Heart right ventricle (tissue), 16 donors: ENCODE data around the gene CCDC63. TPM values are rescaled to one million over a fixed set of nuclear protein-coding genes. Genes with fewer than 3 reads are reported as not detected.

ENCODE experiments used
- ATAC-seq, 8 donors: fragments of 200-7000 bp; cut with Tn5 transposase; one replicate each; pipeline ENCODE4 v1.9.1; 2020; ENCODE audit warnings: mild to moderate bottlenecking in 8 of 8, moderate library complexity in 8 of 8, moderate number of reproducible peaks in 1 of 8
- DNase-seq, 2 donors: peaks; one replicate each; pipeline ENCODE4 v3.0.0-alpha.2; 2020
- H3K27ac ChIP-seq, 10 donors: fragments of 200-600 bp; sonication (generic) in 2 of 10; one replicate each; pipeline versions ENCODE4 v1.5.0 to v1.8.0; 2020 to 2022; ENCODE audit warnings: mild to moderate bottlenecking in 3 of 10
- H3K27me3 ChIP-seq, 7 donors: fragments of 200-600 bp; one replicate each; pipeline ENCODE4 v1.8.0; 2021 to 2022; ENCODE audit warnings: mild to moderate bottlenecking in 2 of 7
- H3K36me3 ChIP-seq, 9 donors: fragments of 200-600 bp; sonication (generic) in 1 of 9; one replicate each; pipeline versions ENCODE4 v1.5.0 to v1.8.0; 2020 to 2022; ENCODE audit warnings: mild to moderate bottlenecking in 2 of 9
- H3K4me1 ChIP-seq, 9 donors: fragments of 200-600 bp; sonication (generic) in 1 of 9; one replicate each; pipeline versions ENCODE4 v1.5.0 to v1.8.0; 2020 to 2022; ENCODE audit warnings: mild to moderate bottlenecking in 4 of 9
- H3K4me3 ChIP-seq, 10 donors: fragments of 200-600 bp; sonication (generic) in 2 of 10; one replicate each; pipeline versions ENCODE4 v1.5.0 to v1.8.0; 2020 to 2022; ENCODE audit warnings: mild to moderate bottlenecking in 7 of 10, moderate library complexity in 2 of 10
- H3K9me3 ChIP-seq, 11 donors: fragments of 200-600 bp in 10 of 11; sonication (generic) in 2 of 11; one replicate each; pipeline versions ENCODE4 v1.5.0 to v1.8.0; 2013 to 2022; ENCODE audit warnings: mild to moderate bottlenecking in 2 of 11, control low read depth in 1 of 11, moderate library complexity in 1 of 11
- CTCF ChIP-seq, 9 donors: fragments of 200-600 bp; sonication (generic) in 2 of 9; IDR thresholded peaks; one replicate each; pipeline versions ENCODE4 v1.5.0 to v1.8.0; 2021 to 2022; ENCODE audit warnings: antibody characterized with exemption in 9 of 9, mild to moderate bottlenecking in 5 of 9, moderate library complexity in 1 of 9
- WGBS, 2 donors: extraction: QIAGEN DNeasy Blood & Tissue Kit; methylation state at CpG; one replicate each; pipeline ENCODE4 v1.1.7; 2013; ENCODE audit warnings: inconsistent platforms in 1 of 2; 5-methylcytosine and 5-hydroxymethylcytosine counted together
- intact Hi-C, 10 donors: fragments of 100-400 bp; cut with DNase I; formaldehyde crosslinking; loops; one replicate each; pipeline versions ENCODE4 v1.11.1 to v1.14.2; 2022
- polyA plus RNA-seq, 2 donors: library from polyadenylated mRNA; stranded (reverse); fragments of 200-250 nt; gene quantifications; one replicate each; pipeline ENCODE4 v1.2.3, GENCODE V29; 2013
- total RNA-seq, 10 donors: library from RNA; stranded (reverse); fragmentation: NEBNext Ultra II Directional in 3 of 10; extraction: Animal tissue kit (Norgen Biotek cat#: 25700) in 3 of 10; gene quantifications; one replicate each; pipeline versions ENCODE4 v1.2.1 to v1.2.4, GENCODE V29; 2021 to 2023
- donor health status: Arrhythmogenic right ventricular cardiomyopathy.
- donor health status: ischemic (EF 13 %, LVEDD 7.1; RV severe dilation, severe dysfunction).
- donor health status: healthy with polysubstance abuse.
- donor health status: DM: no; HTN: yes; CAD: no.
- donor health status: DM: no; HTN: no; CAD: no.
- donor health status: ischemic (EF 25% LVEDD 6.9; RV normal size, moderate dysfunction).
- donor health status: ischemic (EF 25% LVEDD 5.7; RV mildly dilated, moderate dysfunction).
- donor health status: healthy.
- donor health status: DM: yes; HTN: yes; CAD: no.
- donor health status: Ischemic cardiomyopathy.
- donor health status: ischemic (EF 35%, LVEDD 5.7; RV mildly dilated, moderate dysfunction).
- donor health status: nonischemic (EF 11% LVEDD 7.7; RV severe dilation, severe dysfunction).
- donor health status: DM: yes; HTN: yes; CAD: no.
- donor health status: PGD.
- donor health status: ischemic (EF 29% LVEDD 5.4; RV normal size, mild dysfunction).
- donor health status: nonischemic (EF 23%, LVEDD 6.1; RV moderate dilation, normal function).

The CCDC63 gene
- total and polyA plus RNA-seq, 12 donors, result not detected

- Histone ChIP-seq H3K9me3 (no peaks in the 10 kb centered on the region), H3K4me1 (no peaks in the 10 kb centered on the region), H3K4me3 (no peak overlapping the region), H3K27ac (no peak overlapping the region), H3K27me3 (no peaks in the 10 kb centered on the region), H3K36me3 (peaks cover 0 to 15% (median 0%) of the 10 kb centered on the region in 9 donors)
- intact Hi-C loops, result no loop called here
- WGBS, 2 donors, result 17 to 24% methylated on average over 3 of the region's 3 CpGs
- TF ChIP-seq CTCF (IDR thresholded peaks at IDR 0.05), result no peak
- DNase-seq (no peak), ATAC-seq (no peak)
Observed at GRCh38 chr12:110906083-110906482, 59.3 kb downstream of the CCDC63 start.

- intact Hi-C loops, result no loop called here
Observed at GRCh38 chr12:110906516-110906915, 59.7 kb downstream of the CCDC63 start.

GRCh38 chr12:110906985-110907384 is 60.2 kb downstream of the CCDC63 start:
- intact Hi-C loops, result no loop called here
- no peaks in the 10 kb centered on the region for H3K9me3 ChIP-seq
- no peaks in the 10 kb centered on the region for H3K4me1 ChIP-seq
- 56 to 59% methylated on average over 4 of the region's 4 CpGs for WGBS, 2 donors
- H3K27ac ChIP-seq, result peak overlapping the region in 1 of 10 donors; percentile 12
- H3K4me3 ChIP-seq, result no peak overlapping the region
- peaks cover 0 to 23% (median 0%) of the 10 kb centered on the region in 9 donors for H3K36me3 ChIP-seq
- DNase-seq, result no peak
- no peak for TF ChIP-seq CTCF (IDR thresholded peaks at IDR 0.05)
- peak in 4 of 8 donors; percentile 0 to 7 (median 4) for ATAC-seq
- H3K27me3 ChIP-seq, result no peaks in the 10 kb centered on the region

More at GRCh38 chr12:110906516-110906915, 59.7 kb downstream of the CCDC63 start:
- Histone ChIP-seq H3K27me3 (no peaks in the 10 kb centered on the region), H3K4me3 (no peak overlapping the region), H3K4me1 (no peaks in the 10 kb centered on the region), H3K36me3 (peaks cover 0 to 18% (median 0%) of the 10 kb centered on the region in 9 donors), H3K27ac (no peak overlapping the region), H3K9me3 (no peaks in the 10 kb centered on the region)
- TF ChIP-seq CTCF (IDR thresholded peaks at IDR 0.05), result no peak
- WGBS, 2 donors, result 58 to 59% methylated on average over 5 of the region's 5 CpGs
- DNase-seq (no peak), ATAC-seq (peak in 1 of 8 donors; percentile 4)

GRCh38 chr12:110907583-110907982 is 60.8 kb downstream of the CCDC63 start:
- Histone ChIP-seq H3K9me3 (no peaks in the 10 kb centered on the region), H3K4me3 (no peak overlapping the region), H3K4me1 (no peaks in the 10 kb centered on the region), H3K36me3 (peaks cover 0 to 28% (median 0%) of the 10 kb centered on the region in 9 donors), H3K27me3 (no peaks in the 10 kb centered on the region), H3K27ac (peak overlapping the region in 2 of 10 donors; percentile 12 to 23)
- intact Hi-C loops, result no loop called here
- no peak for TF ChIP-seq CTCF (IDR thresholded peaks at IDR 0.05)
- WGBS, 2 donors, result 42 to 43% methylated on average over 8 of the region's 8 CpGs
- peak; percentile 11 to 31 (median 20) for ATAC-seq
- no peak for DNase-seq
